HUES64 (cell line): ENCODE data around the gene APLP1.
"Not testable (repeated sequence)": the region's sequence is repeated elsewhere in the genome, so short reads cannot be mapped to it uniquely, and the experiment has no call there.

Experiments
- H3K27ac ChIP-seq: 2 replicates; pipeline ENCODE4 v1.7.0; 2013; ENCODE audit warnings: low read depth, low read length, inconsistent platforms
- H3K27me3 ChIP-seq: 2 replicates; pipeline ENCODE4 v1.6.1; 2013; ENCODE audit warnings: mild to moderate bottlenecking, low read length; ENCODE audit not compliant: insufficient read depth
- H3K36me3 ChIP-seq: 2 replicates; pipeline ENCODE4 v1.6.1; 2013; ENCODE audit warnings: mild to moderate bottlenecking, low read length; ENCODE audit not compliant: insufficient read depth
- H3K4me1 ChIP-seq: 2 replicates; pipeline ENCODE4 v1.6.1; 2013; ENCODE audit warnings: mild to moderate bottlenecking, low read length, moderate library complexity; ENCODE audit not compliant: insufficient read depth
- H3K4me3 ChIP-seq: 2 replicates; pipeline ENCODE4 v1.5.1; 2013; ENCODE audit warnings: mild to moderate bottlenecking, low read length, moderate library complexity
- H3K9ac ChIP-seq: 2 replicates; pipeline ENCODE4 v1.6.1; 2013; ENCODE audit warnings: mild to moderate bottlenecking, low read depth, low read length
- H3K9me3 ChIP-seq: 2 replicates; pipeline ENCODE4 v1.6.1; 2013; ENCODE audit warnings: low read depth, low read length; ENCODE audit not compliant: insufficient read depth
- WGBS: fragments of 150-250, 120-280 bp; methylation state at CpG from one replicate; pipeline ENCODE4 v1.1.7; 2013; ENCODE audit warnings: missing lambda C conversion rate; 5-methylcytosine and 5-hydroxymethylcytosine counted together

Gene APLP1

GRCh38 chr19:35869327-35870123 lies 1.2 kb downstream of the APLP1 start:
- H3K9me3 ChIP-seq, result no peaks in the 10 kb centered on the region
- 1% methylated on average over 51 of the region's 51 CpGs for WGBS
- peaks cover 6% of the 10 kb centered on the region; the same call in 1 of the 2 replicates for H3K4me1 ChIP-seq
- H3K9ac ChIP-seq, result no peak overlapping the region
- peaks cover 23% of the 10 kb centered on the region for H3K27me3 ChIP-seq
- peak overlapping the region; percentile 48 for H3K4me3 ChIP-seq
- H3K36me3 ChIP-seq, result no peaks in the 10 kb centered on the region
- H3K27ac ChIP-seq, result peak overlapping the region; percentile 17; the same call in 1 of the 2 replicates

- not testable (repeated sequence) for H3K36me3 ChIP-seq, H3K4me1 ChIP-seq, H3K27ac ChIP-seq, H3K9me3 ChIP-seq, H3K9ac ChIP-seq
- 47% methylated on average over 26 of the region's 26 CpGs for WGBS
- peaks cover 23% of the 10 kb centered on the region for H3K27me3 ChIP-seq
- H3K4me3 ChIP-seq, result peak overlapping the region; percentile 48
Measured at GRCh38 chr19:35870124-35870736, 1.9 kb downstream of the APLP1 start.

- Histone ChIP-seq H3K9ac (no peak overlapping the region), H3K9me3 (no peaks in the 10 kb centered on the region), H3K27ac (no peak overlapping the region), H3K4me1 (peaks cover 6% of the 10 kb centered on the region; the same call in 1 of the 2 replicates), H3K27me3 (peaks cover 18% of the 10 kb centered on the region), H3K36me3 (no peaks in the 10 kb centered on the region), H3K4me3 (no peak overlapping the region; the same call in 1 of the 2 replicates)
- 87% methylated on average over 12 of the region's 12 CpGs for WGBS
Measured at GRCh38 chr19:35870798-35871197, 2.4 kb downstream of the APLP1 start.

GRCh38 chr19:35871611-35872010 lies 3.2 kb downstream of the APLP1 start:
- WGBS, result 91% methylated on average over 12 of the region's 12 CpGs
- Histone ChIP-seq H3K9me3 (no peaks in the 10 kb centered on the region), H3K4me1 (peaks cover 6% of the 10 kb centered on the region; the same call in 1 of the 2 replicates), H3K27ac (no peak overlapping the region), H3K9ac (no peak overlapping the region), H3K36me3 (no peaks in the 10 kb centered on the region), H3K4me3 (no peak overlapping the region), H3K27me3 (peaks cover 18% of the 10 kb centered on the region)

- Histone ChIP-seq H3K9me3 (no peaks in the 10 kb centered on the region), H3K4me3 (no peak overlapping the region), H3K9ac (no peak overlapping the region), H3K36me3 (no peaks in the 10 kb centered on the region), H3K4me1 (peaks cover 6% of the 10 kb centered on the region; the same call in 1 of the 2 replicates), H3K27me3 (peaks cover 16% of the 10 kb centered on the region), H3K27ac (no peak overlapping the region)
- 83% methylated on average over 5 of the region's 5 CpGs for WGBS
Measured at GRCh38 chr19:35872180-35872579, 3.8 kb downstream of the APLP1 start.

- Histone ChIP-seq H3K9me3 (no peaks in the 10 kb centered on the region), H3K4me1 (peaks cover 11% of the 10 kb centered on the region), H3K4me3 (no peak overlapping the region), H3K36me3 (no peaks in the 10 kb centered on the region), H3K9ac (no peak overlapping the region), H3K27ac (no peak overlapping the region), H3K27me3 (peaks cover 11% of the 10 kb centered on the region)
- WGBS, result 94% methylated on average over 32 of the region's 32 CpGs
Measured at GRCh38 chr19:35874392-35874930, 6.1 kb downstream of the APLP1 start.

GRCh38 chr19:35879068-35879467 lies 10.7 kb downstream of the APLP1 start:
- Histone ChIP-seq H3K36me3 (no peaks in the 10 kb centered on the region), H3K9me3 (no peaks in the 10 kb centered on the region), H3K4me3 (peak overlapping the region; percentile 38; the same call in 1 of the 2 replicates), H3K27me3 (peaks cover 12% of the 10 kb centered on the region), H3K9ac (no peak overlapping the region), H3K27ac (no peak overlapping the region), H3K4me1 (peaks cover 7% of the 10 kb centered on the region)
- 44% methylated on average over 23 of the region's 23 CpGs for WGBS

GRCh38 chr19:35879770-35880317 lies 11.5 kb downstream of the APLP1 start:
- no peak overlapping the region for H3K9ac ChIP-seq

GRCh38 chr19:35882114-35882832 lies 13.9 kb downstream of the APLP1 start:
- no peaks in the 10 kb centered on the region for H3K9me3 ChIP-seq
- peaks cover 7% of the 10 kb centered on the region for H3K4me1 ChIP-seq
- H3K4me3 ChIP-seq, result no peak overlapping the region
- no peaks in the 10 kb centered on the region; the same call in 1 of the 2 replicates for H3K36me3 ChIP-seq
- no peak overlapping the region for H3K27ac ChIP-seq
- peaks cover 12% of the 10 kb centered on the region for H3K27me3 ChIP-seq
- WGBS, result 31% methylated on average over 7 of the region's 8 CpGs
- no peak overlapping the region for H3K9ac ChIP-seq

More at GRCh38 chr19:35879770-35880317, 11.5 kb downstream of the APLP1 start:
- H3K36me3 ChIP-seq, result no peaks in the 10 kb centered on the region
- H3K27ac ChIP-seq, result no peak overlapping the region
- H3K4me1 ChIP-seq, result peaks cover 7% of the 10 kb centered on the region
- peak overlapping the region; percentile 38; the same call in 1 of the 2 replicates for H3K4me3 ChIP-seq
- 5% methylated on average over 28 of the region's 28 CpGs for WGBS
- no peaks in the 10 kb centered on the region for H3K9me3 ChIP-seq
- peaks cover 12% of the 10 kb centered on the region for H3K27me3 ChIP-seq

GRCh38 chr19:35883882-35884281 lies 15.5 kb downstream of the APLP1 start:
- Histone ChIP-seq H3K9ac (no peak overlapping the region), H3K27ac (no peak overlapping the region), H3K4me3 (no peak overlapping the region), H3K36me3 (peaks cover 13% of the 10 kb centered on the region), H3K4me1 (peaks cover 7% of the 10 kb centered on the region), H3K27me3 (peaks cover 7% of the 10 kb centered on the region), H3K9me3 (no peaks in the 10 kb centered on the region)
- 81% methylated on average over 2 of the region's 2 CpGs for WGBS
